Measurements from ENCODE around the gene C5orf52.

The C5orf52 gene

DNA sequence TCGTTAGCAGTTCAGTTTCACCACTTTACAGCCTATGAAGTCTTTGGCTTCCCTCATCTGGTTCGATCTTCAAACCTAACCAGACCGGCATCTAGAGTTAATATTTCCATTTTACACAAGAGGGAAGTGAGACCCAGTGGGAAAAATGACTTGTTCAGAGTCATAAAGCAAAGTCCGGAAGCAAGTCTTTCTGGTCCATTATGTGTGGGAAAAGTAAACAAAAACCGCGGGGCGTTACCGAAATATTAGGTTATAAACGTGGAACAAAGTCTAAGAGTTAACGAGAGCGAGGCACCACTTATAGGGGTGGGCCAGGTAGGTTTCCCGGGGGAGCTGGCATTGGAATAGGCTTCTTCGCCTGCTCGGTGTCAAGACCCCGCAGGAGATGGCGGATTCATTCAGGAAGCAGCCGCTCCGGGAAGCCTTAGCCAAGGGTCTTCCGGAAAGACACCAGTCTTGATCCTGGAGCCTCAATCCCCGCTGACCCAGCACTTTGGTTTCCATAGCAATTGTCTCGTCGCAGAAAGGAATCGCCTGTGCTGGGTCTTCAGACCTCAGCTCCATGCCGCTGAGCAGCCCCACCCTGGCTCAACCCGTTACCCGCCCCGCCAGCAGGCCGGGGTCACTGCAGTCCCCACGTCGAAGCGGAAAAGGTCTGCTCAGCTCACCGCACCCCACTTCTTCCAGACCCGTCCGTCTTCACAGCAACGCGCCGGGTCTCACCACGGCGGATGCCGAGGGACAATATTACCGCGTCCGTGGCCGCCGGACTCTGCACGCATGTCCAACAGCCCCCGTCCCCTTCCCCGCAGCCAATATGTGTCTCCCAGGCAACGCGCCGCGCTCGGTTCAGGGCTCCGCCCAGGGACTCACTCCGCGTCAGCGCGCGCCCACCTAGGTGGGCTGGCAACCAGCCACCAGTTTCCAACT is at the start of gene C5orf52:
C5orf52 (plus strand) TSS at position 872 of the 930 bp plus-strand sequence. CDS start 82 bp downstream, outside the sequence.
- H3K36me3 ChIP-seq (ENCODE audit: low read depth) = no peaks in the 10 kb centered on the region
- peak within 1 kb of the TSS; percentile 25 for H3K4me3 ChIP-seq (ENCODE audit: severe bottlenecking)
- TF ChIP-seq, protein P1, sequence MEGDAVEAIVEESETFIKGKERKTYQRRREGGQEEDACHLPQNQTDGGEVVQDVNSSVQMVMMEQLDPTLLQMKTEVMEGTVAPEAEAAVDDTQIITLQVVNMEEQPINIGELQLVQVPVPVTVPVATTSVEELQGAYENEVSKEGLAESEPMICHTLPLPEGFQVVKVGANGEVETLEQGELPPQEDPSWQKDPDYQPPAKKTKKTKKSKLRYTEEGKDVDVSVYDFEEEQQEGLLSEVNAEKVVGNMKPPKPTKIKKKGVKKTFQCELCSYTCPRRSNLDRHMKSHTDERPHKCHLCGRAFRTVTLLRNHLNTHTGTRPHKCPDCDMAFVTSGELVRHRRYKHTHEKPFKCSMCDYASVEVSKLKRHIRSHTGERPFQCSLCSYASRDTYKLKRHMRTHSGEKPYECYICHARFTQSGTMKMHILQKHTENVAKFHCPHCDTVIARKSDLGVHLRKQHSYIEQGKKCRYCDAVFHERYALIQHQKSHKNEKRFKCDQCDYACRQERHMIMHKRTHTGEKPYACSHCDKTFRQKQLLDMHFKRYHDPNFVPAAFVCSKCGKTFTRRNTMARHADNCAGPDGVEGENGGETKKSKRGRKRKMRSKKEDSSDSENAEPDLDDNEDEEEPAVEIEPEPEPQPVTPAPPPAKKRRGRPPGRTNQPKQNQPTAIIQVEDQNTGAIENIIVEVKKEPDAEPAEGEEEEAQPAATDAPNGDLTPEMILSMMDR (IDR thresholded peaks at IDR 0.05; ENCODE audit: poor library complexity, severe bottlenecking) = no peak
- peaks cover 8% of the 10 kb centered on the region for H3K4me1 ChIP-seq (ENCODE audit: insufficient read depth, poor library complexity, severe bottlenecking)
- no peaks in the 10 kb centered on the region for H3K9me3 ChIP-seq (ENCODE audit: severe bottlenecking)
- ATAC-seq (ENCODE audit: low read depth) (peak; percentile 48), DNase-seq (ENCODE audit: low spot score) (no peak)
- H3K27ac ChIP-seq (ENCODE audit: poor library complexity, severe bottlenecking) = no peak within 1 kb of the TSS
- H3K27me3 ChIP-seq (ENCODE audit: insufficient read depth, poor library complexity, severe bottlenecking) = no peaks in the 10 kb centered on the region

DNA sequence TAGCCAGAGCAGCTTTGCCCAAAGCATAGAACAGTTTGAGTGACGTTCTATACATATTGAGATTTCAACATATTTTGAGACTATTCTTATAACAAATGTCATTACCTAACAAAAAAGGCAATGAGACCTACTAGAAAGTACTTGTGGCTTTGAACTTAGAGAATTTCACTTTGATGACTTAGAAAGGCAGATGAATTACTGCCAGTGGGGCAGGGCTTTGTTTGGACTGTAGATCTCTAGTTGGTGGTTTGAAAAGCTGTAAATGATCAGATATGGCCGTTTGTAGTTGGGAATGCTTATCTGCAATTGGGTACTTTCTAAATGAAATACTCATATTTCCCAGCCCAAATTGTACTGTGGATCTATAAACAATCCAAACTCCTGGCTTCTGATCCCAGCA is 47.2 kb upstream of the C5orf52 start:
- Histone ChIP-seq H3K4me1 (ENCODE audit: insufficient read depth, poor library complexity, severe bottlenecking) (no peaks in the 10 kb centered on the region), H3K27ac (ENCODE audit: poor library complexity, severe bottlenecking) (no peak overlapping the region), H3K4me3 (ENCODE audit: severe bottlenecking) (no peak overlapping the region), H3K9me3 (ENCODE audit: severe bottlenecking) (no peaks in the 10 kb centered on the region), H3K36me3 (ENCODE audit: low read depth) (no peaks in the 10 kb centered on the region), H3K27me3 (ENCODE audit: insufficient read depth, poor library complexity, severe bottlenecking) (no peaks in the 10 kb centered on the region)
- DNase-seq (ENCODE audit: low spot score) (no peak), ATAC-seq (ENCODE audit: low read depth) (no peak)
- TF ChIP-seq, protein P1 (IDR thresholded peaks at IDR 0.05; ENCODE audit: poor library complexity, severe bottlenecking) = no peak

DNA sequence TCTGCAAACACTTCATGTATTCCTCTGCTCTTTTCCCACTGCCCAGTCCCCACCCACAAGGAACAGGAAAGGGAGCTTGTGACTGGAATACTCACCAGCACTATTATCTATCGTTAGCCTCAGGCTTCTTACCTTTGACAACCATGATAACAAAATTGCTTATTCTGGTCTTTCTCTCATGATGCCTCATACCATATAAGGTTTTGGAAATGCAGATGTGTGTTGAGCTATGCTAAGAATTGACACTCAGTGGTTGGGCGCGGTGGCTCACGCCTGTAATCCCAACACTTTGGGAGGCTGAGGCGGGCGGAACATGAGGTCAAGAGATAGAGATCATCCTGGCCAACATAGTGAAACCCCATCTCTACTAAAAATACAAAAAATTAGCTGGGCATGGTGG is 44.5 kb upstream of the C5orf52 start:
- Histone ChIP-seq H3K4me3 (ENCODE audit: severe bottlenecking) (no peak overlapping the region), H3K36me3 (ENCODE audit: low read depth) (no peaks in the 10 kb centered on the region), H3K27ac (ENCODE audit: poor library complexity, severe bottlenecking) (no peak overlapping the region), H3K9me3 (ENCODE audit: severe bottlenecking) (peaks cover 5% of the 10 kb centered on the region), H3K27me3 (ENCODE audit: insufficient read depth, poor library complexity, severe bottlenecking) (no peaks in the 10 kb centered on the region), H3K4me1 (ENCODE audit: insufficient read depth, poor library complexity, severe bottlenecking) (no peaks in the 10 kb centered on the region)
- DNase-seq (ENCODE audit: low spot score) (no peak), ATAC-seq (ENCODE audit: low read depth) (no peak)
- TF ChIP-seq, protein P1 (IDR thresholded peaks at IDR 0.05; ENCODE audit: poor library complexity, severe bottlenecking) = no peak

DNA sequence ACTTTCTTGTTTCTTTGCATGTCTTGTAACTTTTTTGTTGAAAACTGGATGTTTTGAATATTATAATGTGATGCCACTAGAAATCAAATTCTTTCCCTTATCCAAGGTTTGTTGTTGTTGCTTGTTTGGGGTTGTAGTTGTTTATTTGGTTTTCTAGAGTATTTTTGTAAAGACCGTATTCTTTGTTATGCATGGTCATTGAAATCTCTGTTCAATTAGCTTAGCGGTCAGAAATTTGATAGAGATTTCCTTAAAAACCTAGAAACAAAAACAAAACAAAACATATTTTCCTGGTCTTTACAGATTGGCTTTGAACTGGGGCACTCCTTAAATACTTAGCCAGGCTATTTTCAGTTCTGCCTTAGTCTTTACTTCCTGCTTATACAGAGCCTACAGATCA is 41.0 kb upstream of the C5orf52 start:
- Histone ChIP-seq H3K9me3 (ENCODE audit: severe bottlenecking) (peaks cover 5% of the 10 kb centered on the region), H3K36me3 (ENCODE audit: low read depth) (no peaks in the 10 kb centered on the region), H3K27me3 (ENCODE audit: insufficient read depth, poor library complexity, severe bottlenecking) (no peaks in the 10 kb centered on the region), H3K4me1 (ENCODE audit: insufficient read depth, poor library complexity, severe bottlenecking) (no peaks in the 10 kb centered on the region), H3K4me3 (ENCODE audit: severe bottlenecking) (no peak overlapping the region), H3K27ac (ENCODE audit: poor library complexity, severe bottlenecking) (no peak overlapping the region)
- DNase-seq (ENCODE audit: low spot score) = no peak
- ATAC-seq (ENCODE audit: low read depth) = no peak
- TF ChIP-seq, protein P1 (IDR thresholded peaks at IDR 0.05; ENCODE audit: poor library complexity, severe bottlenecking) = no peak

Measured in RWPE2 (cell line).